SK-N-MC (cell line): ENCODE data around the gene POMGNT2.

Source experiments
- FOXP2 ChIP-seq: optimal IDR thresholded peaks from 2 replicates; pipeline ENCODE3; 2011; ENCODE audit warnings: mild to moderate bottlenecking, moderate library complexity; ENCODE audit not compliant: insufficient read depth; ENCODE audit errors: extremely low read length, control extremely low read depth
- POLR2AphosphoS5 ChIP-seq: IDR thresholded peaks from 2 replicates; pipeline ENCODE4 v1.6.1; 2012; ENCODE audit warnings: mild to moderate bottlenecking, low read depth, low read length, borderline replicate concordance

DNA sequence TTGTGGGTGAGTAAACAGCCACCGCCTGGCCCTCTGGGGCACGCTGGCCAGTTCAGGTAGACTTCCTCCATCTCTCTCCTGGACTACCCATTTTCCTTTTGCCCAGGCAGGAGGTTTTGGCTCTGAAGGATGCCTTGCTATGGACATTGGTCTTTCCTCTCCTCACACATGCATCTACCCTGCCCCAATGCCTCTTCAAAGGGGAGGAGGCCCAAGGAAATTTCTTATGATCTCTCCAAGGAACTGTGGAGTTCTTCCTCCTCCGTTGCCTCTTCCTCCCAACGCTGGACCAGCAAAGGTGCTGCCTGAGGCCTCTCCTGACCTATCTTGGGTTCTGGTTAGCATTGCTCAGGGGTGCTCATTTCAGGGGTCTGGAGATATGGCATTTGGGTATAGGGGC is 33.5 kb downstream of the POMGNT2 start:
- TF ChIP-seq POLR2AphosphoS5: no peak
- no peak for TF ChIP-seq FOXP2
